NCI-H2227 treated with DMSO at 0.1 percent for 48 hours (cell line): Measurements from ENCODE around the gene RET.
"Not testable (repeated sequence)": the region's sequence is repeated elsewhere in the genome, so short reads cannot be mapped to it uniquely, and the experiment has no call there.

ENCODE experiments used
- DNase-seq: peaks from one replicate; lab custom pipeline; 2025; lab: John Stamatoyannopoulos, UW

Gene RET

DNA sequence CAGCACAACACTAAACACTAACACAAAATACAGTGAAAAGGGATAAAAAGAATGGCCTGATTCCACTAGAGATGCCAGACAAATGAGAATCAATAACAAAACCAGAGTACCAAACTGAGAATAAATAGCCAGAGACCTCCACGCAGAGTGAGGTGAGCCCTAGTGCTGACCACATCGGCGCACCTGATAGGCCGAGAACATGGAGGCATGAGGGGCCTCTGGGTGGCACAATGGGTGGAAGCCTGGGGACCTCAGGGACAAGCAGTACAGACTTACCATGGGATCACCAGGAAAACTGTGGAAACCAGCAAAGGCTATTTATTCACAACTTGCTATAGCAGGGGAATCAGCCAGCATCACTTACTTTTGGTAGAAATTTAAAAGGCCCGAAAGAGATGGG is 59.6 kb downstream of the RET start:
- DNase-seq = no peak

DNA sequence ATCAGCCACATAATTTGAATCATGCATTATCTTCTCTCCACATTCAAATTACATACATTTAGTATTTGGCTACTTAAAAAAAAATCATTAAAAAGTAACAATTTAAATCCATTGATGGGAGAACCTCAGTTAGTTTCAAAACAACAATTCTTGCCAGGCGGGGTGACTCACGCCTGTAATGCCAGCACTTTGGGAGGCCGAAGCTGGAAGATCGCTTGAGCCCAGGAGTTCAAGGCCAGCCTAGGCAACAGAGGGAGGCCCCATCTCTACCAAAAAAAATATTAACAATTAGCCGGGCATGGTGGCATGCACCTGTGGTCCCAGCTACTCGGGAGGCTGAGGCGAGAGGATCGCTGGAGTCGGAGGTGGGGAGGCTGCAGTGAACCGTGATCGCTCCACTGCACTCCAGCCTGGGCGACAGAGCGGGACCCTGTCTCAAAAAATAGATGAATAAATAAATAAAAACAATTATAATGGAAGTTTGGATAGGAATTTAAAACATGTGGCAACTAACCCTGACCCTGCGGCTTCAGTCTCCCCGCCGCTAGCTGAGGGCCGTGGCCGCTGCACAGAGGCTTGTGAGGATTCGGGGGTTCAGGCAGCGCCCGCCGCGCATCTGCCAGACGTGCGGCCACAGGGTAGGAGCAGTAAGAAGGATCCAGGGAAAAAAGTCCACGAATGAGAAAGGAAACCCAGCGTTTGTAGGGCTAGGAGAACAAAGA is 60.3 kb downstream of the RET start:
- peak; percentile 57 for DNase-seq

DNA sequence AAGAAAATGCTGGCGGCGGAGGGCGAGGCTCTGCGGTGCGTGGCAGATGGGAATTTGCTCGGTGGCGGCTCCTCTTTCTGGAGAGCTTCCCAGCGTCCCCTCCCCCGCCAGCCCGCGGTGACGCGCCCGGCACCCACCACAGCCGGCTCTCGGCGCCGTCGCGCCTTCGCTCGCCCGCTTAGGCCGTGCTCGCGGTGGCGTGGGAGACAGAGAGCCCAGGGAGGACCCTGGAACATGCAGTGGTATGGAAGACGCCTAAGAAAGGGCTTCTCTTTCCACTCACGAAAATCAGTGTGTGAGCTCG is 60.8 kb downstream of the RET start:
- peak; percentile 57 for DNase-seq

DNA sequence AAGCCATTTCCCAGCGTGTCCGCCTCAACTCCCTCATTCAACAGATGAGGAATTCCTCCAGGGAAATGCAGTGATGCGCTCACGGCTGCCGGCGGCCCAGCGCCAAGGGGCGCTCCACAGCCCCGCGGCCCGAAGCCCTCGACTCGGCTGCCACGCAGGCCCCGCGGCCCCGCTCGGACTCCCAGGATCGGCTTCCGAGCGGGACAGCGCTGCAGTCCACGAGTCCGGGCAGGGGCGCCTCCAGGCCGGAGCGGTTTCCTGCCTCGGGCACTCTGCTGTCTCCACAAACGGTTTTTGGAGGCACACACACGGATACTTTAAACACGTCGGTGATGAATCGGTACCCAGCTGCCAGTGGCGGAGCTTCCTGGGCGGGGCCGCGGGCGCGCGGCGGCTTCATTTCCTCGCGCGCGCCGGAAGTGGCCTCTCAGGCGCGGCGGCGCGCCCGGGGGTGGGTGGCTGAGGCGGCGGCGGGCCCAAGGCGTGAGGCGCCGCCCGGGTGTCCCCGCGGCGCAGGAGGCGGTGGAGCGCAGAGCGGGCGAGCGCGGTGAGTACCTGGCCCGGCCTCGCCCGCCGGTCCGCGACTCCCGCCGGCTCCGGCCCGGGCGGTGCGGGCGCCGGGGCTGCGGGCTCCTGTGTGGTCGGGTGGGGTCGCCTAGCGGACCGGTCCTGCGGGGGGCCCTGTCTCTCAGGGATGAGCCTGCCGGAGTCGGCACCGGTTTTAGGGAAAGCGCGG is 61.3 kb downstream of the RET start, which contains the start of gene CSGALNACT2:
CSGALNACT2 (plus strand) TSS at position 425 of the 736 bp plus-strand sequence. CDS start 16,705 bp downstream, outside the sequence.
- peak; percentile 68 for DNase-seq

DNA sequence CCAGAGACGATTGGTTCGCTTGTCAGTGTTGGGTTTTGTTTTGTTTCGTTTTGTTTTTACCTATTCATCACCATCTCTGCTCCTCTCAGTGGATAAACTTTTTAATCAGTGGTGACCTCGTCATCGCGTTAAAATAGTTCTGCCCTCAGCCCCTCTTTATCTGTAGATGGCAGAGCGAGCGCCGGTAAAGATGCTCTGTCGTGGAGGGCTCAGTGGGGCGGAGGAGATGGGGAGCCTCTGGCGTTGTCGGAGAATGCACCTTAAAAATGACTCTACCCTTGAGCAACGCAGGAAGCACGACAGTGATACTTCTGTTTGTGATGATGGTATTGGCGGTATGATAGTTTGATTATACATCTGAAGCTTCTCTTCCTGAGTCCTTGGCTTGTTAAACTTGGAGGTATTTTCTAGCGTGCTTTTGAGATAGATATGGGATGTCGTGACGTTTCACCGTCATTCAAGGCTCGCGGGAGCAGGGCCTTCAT is 61.9 kb downstream of the RET start:
- DNase-seq = peak; percentile 9

DNA sequence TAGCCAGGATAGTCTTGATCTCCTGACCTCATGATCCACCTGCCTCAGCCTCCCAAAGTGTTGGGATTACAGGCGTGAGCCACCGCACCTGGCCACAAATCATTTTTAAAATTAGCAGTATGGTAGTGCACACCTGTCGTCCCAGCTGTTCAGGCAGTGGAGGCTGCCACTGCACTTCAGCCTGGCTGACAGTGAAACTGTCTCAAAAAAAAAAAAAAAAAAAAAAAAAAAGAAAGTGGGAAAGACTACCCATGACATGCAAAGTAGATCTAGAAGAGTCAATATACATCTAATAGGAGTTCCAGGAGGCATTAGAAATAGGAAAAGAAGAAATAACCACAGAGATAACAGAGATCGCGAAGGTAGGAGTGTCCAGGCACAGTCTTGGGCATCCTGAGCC is 64.6 kb downstream of the RET start:
- DNase-seq = no peak

DNA sequence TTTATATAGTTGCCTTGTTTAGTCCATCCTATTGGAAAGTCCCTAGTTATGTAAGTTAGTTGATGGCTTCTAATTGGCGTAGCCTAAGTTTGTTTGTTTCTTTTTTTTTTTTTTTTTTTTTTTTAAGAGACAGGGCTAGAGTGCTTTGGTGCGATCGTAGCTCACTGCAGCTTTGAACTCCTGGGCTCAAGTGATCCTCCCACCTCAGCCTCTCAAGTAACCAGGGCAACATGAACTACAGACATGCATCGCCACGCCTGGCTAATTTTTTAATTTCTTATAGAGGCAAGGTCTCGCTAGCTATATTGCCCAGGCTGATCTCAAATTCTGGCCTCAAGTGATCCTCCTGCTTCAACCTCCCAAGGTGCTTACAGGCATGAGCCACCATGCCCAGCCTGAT is 68.4 kb downstream of the RET start:
- no peak for DNase-seq

DNA sequence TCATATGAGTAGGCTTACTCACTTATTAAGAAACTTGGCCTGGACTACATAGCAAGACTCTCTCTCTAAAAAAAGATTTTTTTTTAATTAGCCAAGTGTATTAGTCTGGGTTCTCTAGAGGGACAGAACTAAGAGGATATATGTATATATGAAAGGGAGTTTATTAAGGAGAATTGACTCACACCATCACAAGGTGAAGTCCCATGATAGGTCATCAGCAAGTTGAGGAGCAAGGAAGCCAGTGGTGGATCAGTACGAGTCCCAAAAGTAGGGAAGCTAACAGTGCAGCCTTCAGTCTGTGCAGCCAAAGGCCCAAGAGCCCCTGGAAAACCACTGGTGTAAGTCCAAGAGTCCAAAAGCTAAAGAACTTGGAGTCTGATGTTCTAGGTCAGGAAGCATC is 69.1 kb downstream of the RET start:
- not testable (repeated sequence) for DNase-seq

DNA sequence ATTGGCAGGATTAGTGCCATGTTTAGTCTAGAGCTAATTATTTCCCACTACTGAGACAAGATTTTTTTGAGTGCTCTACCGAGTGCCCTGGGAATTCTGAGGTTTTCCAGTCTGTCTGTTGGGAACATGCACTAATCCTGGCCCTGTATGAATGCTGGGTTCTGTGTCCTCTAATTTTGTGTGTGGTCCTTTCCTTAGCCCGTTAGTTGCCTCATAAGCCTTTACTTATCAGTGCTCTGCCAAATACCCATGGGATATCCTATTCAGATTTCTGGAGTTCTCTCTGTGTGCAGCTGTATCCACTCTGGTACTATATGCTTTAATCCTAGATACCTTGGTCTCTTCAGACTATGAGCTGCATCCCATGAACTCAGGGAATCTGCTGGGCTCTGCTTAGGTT is 74.5 kb downstream of the RET start:
- DNase-seq = no peak

DNA sequence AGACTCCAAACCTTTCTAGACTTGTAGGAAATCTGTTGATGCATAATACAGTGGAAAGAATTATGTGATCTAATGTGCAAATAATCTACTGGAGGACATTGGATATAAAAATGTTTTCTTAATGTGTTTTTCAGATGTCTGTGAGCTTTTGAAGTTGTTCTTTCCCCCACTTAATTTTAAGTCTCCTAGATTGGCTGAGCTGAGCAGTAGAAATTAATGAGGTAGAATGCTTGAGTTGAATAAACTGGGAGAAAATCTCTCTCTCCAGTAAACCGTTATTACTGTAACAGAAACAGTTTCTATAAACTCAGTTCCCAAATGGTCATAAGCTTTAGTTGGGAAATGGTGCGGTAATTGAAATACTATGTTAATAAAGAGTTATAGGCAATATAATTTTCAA is 77.0 kb downstream of the RET start:
- DNase-seq = no peak

DNA sequence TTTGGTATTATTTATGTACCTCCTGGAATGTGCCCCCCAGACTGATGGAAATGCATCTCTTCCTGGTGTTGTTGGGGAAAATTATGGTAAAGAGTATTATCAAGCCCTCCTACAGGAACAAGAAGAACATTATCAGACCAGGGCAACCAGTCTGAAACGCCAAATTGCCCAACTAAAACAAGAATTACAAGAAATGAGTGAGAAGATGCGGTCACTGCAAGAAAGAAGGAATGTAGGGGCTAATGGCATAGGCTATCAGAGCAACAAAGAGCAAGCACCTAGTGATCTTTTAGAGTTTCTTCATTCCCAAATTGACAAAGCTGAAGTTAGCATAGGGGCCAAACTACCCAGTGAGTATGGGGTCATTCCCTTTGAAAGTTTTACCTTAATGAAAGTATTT is 78.4 kb downstream of the RET start:
- no peak for DNase-seq

DNA sequence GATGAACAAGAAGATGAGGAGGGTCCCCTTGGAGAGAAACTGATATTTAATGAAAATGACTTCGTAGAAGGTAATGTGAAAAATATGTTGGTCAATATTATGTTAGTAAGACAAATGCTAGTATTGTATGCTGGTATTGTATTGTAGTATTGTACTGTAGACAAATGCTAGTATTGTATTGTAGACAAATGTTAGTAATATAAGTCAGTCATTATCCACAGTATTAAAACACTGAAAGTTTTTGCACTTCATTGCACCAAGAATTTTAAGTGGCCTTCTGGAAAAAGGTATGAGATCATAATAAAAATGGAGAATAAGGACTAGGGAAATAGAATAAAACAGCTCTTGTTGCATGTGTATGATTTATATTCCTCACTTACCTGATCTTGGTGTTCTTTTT is 78.9 kb downstream of the RET start:
- no peak for DNase-seq

DNA sequence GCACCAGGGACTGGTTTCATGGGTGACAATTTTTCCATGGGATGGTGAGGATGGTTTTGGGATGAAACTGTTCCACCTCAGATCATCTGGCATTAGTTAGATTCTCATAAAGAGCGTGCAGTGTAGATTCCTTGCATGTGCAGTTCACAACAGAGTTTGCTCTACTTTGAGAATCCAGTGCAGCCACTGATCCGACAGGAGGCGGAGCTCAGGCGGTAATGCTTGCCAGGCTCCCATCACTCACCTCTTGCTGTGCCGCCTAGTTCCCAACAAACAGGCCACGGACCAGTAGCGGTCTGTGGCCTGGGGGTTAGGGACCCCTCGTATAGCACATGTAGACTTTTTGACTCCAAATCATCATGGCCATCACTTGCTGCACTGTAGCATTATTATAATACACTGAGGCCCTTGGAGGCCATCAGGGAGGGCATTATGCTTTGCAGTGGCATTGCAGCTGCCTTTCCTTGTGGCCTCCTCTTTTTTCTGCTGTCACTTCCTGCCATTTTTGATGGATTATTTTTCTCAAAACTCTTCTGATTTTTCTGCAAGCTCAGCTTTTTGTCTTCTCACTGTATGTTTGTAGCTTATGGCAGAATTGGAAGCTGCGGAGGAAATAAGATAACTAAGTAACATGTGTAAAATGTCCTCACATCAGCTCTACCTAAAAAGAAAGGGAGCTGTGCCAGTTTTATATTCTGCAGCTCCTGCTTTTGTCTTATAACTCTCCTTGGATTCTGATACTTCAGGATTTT is 79.9 kb downstream of the RET start:
- DNase-seq = peak; percentile 21

DNA sequence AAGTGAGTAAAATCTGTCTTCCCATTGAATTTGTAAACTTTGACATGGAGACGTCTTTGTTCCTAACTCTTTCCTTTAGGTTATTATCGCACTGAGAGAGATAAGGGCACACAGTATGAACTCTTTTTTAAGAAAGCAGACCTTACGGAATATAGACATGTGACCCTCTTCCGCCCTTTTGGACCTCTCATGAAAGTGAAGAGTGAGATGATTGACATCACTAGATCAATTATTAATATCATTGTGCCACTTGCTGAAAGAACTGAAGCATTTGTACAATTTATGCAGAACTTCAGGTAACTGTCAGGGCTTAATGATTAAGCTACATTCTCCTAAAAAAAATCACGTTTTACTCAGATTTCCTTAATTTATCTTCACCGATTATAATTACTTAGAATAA is 81.8 kb downstream of the RET start:
- no peak for DNase-seq

DNA sequence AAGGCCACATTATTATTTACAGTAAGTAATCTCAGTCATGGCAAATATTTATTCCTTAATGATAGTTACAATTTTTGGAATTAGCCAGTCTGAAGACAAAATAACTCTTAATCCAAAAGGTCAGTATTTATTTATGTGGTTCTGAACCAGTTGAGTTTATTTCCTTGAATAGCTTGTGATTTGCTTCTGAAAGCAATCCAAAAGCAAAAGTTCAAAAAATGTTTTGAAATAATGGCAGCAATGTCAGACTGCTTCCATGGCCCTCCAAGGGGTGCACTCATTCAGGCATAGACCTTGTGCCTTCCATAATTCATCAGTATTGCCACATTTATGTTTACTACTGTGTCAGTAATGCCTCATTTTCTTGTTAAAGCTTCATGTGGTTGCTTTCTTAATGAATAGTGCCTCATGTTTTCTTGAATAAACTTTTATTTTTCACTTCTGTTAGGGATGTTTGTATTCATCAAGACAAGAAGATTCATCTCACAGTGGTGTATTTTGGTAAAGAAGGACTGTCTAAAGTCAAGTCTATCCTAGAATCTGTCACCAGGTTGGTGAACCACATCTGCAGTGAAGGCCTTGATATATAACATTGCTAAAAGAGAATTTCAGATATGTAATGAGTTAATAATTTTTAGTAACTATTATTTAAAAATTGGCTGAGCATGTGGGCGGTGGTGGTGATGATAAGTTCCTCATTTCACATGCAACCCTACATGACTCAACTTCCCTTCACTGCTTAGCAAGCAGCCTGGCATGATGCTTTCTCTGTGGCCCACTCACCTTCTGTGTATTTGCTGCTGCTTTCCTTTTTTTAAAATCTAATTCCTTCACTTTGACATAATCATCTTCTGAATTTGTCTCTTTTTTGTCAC is 83.4 kb downstream of the RET start:
- DNase-seq = no peak

DNA sequence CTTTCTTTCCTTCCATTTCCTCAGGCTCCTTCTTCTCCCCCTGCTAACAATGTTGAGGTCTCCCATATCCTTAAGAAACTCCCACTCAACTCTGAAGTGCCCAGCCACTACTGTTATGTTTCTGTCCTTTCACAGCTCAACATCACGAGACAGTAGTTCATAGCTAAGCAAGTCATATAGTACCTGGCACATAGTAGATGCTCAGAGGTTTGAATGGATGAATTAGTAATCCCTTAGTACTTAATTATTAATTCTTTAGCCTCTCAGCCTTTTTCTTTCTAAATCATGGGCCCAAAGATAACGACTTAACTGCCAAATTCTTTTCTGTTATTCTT is 84.0 kb downstream of the RET start:
- DNase-seq = no peak

DNA sequence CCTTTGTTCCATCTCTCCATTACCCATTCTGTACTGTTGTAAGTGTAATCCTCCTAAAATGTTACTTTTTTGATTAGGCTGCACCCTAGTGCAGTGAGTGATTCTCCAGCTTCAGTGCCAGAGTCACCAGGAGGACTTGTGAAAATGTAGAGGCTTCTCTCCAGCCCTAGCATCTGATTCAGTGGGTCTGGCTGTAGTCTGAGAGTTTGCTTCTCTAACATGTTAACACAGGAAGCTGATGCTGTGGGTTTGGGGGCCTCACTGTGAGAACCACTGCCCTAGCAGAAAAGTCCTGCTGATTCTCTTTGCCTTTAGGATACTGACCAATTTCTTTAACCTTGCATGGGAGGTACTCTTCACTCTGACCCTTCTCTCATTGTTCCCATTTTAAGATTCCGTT is 85.7 kb downstream of the RET start:
- DNase-seq = no peak

DNA sequence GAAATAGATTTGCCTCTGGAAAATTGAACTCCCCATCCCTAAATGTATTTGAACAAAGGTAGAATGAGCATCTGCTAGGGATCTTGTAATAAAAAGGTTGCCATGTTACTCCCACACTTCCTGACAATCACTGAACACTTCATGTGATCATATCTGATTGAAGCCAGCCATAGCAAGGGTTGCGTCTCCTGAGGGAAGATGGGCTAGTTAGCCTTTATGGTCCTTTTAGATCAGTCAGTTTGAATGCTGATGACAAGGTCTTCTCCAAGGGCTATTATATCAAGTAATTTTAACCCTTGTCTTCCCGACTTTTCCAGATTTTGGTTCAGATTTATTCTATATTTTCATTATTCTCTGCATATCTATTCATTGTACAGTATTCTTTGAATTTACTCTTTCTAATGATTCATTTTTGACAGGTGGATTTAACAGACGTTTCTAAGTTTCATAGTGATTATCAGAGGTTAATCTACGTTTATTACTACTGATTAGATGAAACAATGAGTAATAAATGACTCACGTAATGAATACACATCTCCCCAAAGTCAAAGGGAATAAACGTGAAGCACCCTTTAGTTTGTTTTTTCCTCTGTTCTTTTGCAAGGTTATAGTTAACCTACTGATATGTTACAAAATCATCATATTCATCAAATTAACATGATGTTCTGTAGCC is 89.5 kb downstream of the RET start:
- no peak for DNase-seq

DNA sequence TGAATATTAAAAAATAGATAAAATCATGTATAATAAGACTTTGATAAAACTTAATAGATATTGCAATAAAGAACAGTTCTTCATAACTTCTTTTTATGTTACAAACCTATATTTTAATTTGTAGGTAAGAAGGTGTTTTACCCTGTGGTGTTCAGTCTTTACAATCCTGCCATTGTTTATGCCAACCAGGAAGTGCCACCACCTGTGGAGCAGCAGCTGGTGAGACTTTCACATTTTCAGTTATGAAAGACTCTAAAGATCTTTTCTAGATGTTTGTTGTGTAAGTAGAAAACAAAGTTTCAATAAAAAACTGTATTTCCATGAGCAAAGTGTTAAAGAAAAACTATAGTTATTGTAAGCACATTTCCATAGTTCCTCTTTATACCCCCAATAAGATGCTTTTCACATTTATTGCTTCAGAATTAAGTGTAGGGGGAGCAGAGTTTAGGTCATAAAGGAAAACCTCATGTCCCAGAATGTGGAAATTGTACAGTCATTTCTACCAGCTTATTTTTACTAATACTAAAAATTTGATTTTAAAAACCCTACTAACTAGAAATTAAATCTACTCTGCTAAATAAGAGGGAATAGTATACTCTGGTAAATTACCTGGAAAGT is 90.1 kb downstream of the RET start:
- no peak for DNase-seq

DNA sequence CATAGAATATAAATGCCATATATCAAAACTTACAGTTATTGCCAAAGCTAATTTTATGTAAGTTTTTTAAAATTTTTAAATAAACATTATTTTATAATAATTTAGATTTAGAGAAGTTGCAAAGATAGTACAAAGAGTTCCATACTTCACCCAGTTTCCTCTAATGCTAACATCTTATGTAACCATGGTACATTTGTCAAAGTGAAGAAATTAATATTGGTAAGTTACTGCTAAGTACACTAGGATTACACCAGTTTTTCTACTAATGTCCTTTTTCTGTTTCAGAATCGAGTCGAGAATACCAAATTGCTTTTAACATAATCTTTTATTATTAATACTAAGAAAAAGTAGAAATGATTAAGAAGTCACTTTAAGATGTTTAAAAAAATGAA is 90.6 kb downstream of the RET start:
- no peak for DNase-seq

DNA sequence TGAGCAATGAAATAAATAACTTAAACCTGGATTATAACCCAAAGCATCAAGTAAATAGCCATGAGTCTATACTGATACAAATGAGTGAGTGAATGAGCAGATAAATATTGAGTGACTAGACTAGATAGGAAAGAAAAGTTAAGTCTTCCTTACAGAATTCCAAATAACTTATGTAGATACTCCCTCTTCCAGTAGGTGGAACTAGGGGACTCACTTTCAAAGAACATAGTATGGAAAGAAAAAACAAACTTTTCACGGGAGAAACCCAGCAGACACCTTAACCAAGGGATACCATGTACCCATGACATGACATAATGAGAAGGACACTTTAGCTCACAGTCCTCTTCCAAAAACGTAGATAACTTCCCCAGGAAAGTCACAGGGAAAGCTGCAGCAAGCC is 93.6 kb downstream of the RET start:
- no peak for DNase-seq
